GM15510 (cell line): ENCODE measurements around the gene CAPN7.

Experiments used
- POLR2A ChIP-seq: IDR thresholded peaks from 3 replicates; pipeline ENCODE4 v1.6.1; 2011; ENCODE audit warnings: borderline replicate concordance; ENCODE audit not compliant: insufficient read length; ENCODE audit errors: extremely low read depth

Gene CAPN7

GRCh38 chr3:15292765-15293522, 86.9 kb downstream of the CAPN7 start:
- no peak for TF ChIP-seq POLR2A

- TF ChIP-seq POLR2A = no peak
These were observed 88.9 kb downstream of the CAPN7 start for GRCh38 chr3:15294929-15295328.

GRCh38 chr3:15295506-15295905, 89.5 kb downstream of the CAPN7 start:
- no peak for TF ChIP-seq POLR2A

DNA sequence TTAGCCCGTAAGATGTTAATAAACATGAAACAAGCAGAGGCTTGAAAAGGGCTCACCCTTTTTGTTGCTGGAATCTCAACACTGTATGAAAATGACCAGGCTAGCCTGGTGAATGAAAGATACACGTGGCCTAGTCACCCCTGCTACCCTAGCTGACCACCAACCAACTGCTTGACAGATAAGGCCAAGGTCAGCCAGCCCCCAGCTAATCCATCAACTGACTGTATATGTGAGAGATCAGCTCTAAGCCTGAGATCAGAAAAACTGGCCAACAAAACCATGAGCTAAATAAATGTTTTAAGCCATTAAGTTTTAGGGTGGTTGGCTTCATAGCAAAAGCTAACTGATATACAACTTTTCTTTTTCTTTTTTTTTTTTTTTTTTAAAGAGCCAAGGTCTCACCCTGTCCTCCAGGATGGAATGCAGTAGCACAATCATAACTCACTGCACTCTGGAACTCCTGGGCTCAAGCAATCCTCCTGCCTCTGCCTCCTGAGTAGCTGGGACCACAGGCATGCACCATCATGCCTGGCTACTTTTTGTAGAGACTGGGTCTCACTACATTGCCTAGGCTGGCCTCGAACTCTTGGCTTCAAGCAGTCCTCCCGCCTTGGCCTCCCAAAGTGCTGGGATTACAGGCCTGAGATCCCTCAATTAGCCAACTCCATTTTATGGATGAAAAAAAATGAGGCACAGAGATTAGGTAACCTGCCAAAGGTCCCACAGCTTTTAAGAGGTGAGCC, 91.7 kb downstream of the CAPN7 start:
- TF ChIP-seq POLR2A = no peak

- no peak for TF ChIP-seq POLR2A
These were observed 92.5 kb downstream of the CAPN7 start for GRCh38 chr3:15298504-15298903.

DNA sequence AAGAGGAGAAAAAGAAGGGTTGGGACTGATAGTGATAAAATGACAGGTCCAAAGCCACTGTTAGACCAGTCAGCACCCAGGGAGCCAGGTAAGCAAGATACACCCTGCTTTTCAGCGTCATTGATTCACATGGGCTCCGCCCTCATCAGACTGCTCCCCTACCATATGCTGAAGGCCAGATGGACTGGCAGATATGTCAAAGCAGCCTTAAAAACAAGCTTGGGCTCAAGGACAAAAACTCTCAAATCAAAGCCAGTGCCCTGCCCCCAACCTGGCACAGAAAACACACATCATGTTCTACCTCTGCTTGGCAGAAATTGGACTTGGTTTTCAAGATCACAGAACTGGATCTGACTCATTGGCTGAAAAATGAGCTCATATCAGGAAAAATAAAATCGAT, 93.0 kb downstream of the CAPN7 start:
- no peak for TF ChIP-seq POLR2A

GRCh38 chr3:15300323-15301078, 94.5 kb downstream of the CAPN7 start:
- TF ChIP-seq POLR2A = no peak

DNA sequence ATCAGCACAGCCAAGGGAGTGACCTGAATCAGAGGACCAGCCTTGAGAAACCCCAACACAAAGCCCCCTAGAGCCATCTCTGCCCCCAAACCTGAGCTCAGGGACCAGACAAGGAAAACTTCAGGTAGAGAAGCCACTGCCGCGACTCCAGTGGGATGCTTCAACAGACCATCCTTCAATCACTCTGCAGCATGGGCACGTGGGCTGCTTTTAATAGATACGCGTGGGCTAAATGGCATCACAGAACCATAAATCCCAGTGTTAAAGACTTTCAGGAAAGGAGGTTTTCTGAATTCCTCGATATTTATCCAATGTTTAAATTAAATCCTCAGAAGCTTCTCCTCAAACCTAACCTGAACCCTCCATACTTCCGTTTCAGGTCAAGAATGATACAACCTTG, 95.7 kb downstream of the CAPN7 start:
- TF ChIP-seq POLR2A = no peak
